ENCODE results near the gene ACAP3. TPM values are rescaled to one million over a fixed set of nuclear protein-coding genes. Genes with fewer than 3 reads are reported as not detected.

The ACAP3 gene
- polyA plus RNA-seq, 2 of the 4 experiments (the other 2 are of a cell fraction): 6.6 to 24.2 TPM

- no peak overlapping the region for H3K4me3 ChIP-seq
- DNase-seq (ENCODE audit: low read depth in 1 of 2, low spot score in 1 of 2): no peak
- no peak overlapping the region for H3K27ac ChIP-seq
- H3K4me2 ChIP-seq: no peak overlapping the region
- POLR2A ChIA-PET: no interaction called here
- FAIRE-seq: no peak
- CTCF ChIA-PET: interaction anchor here (0.6 to 3.5 kb wide), 22 partner anchors 8 to 310 kb away, joined by 3 to 72 read pairs (median 4); partner anchors contain the start of genes PERM1 and SCNN1D
- no peaks in the 10 kb centered on the region for H3K9me3 ChIP-seq
- TF ChIP-seq RARB (CRISPR knock-in tag; IDR thresholded peaks at IDR 0.05) (no peak), RCOR1 (IDR thresholded peaks at IDR 0.05; ENCODE audit: low read depth, low read length) (no peak), PBX3 (IDR thresholded peaks at IDR 0.05) (no peak), ESRRA (IDR thresholded peaks at IDR 0.05; ENCODE audit: borderline replicate concordance, low read length) (no peak), CBX8 (IDR thresholded peaks at IDR 0.05) (no peak), HMGXB4 (CRISPR knock-in tag; IDR thresholded peaks at IDR 0.05; ENCODE audit: borderline replicate concordance) (no peak), SMC3 (IDR thresholded peaks at IDR 0.05) (no peak), TFCP2L1 (CRISPR knock-in tag; IDR thresholded peaks at IDR 0.05) (no peak), HOXB13 (CRISPR knock-in tag; IDR thresholded peaks at IDR 0.05; ENCODE audit: low read depth) (no peak), RFX5 (IDR thresholded peaks at IDR 0.05) (no peak)
- no peaks in the 10 kb centered on the region for H3K4me1 ChIP-seq
- no peak for ATAC-seq
- 96% methylated on average over 5 of the region's 9 CpGs for WGBS (ENCODE audit: missing lambda C conversion rate)
Observed at GRCh38 chr1:1292442-1292779, 15.3 kb downstream of the ACAP3 start.

DNA sequence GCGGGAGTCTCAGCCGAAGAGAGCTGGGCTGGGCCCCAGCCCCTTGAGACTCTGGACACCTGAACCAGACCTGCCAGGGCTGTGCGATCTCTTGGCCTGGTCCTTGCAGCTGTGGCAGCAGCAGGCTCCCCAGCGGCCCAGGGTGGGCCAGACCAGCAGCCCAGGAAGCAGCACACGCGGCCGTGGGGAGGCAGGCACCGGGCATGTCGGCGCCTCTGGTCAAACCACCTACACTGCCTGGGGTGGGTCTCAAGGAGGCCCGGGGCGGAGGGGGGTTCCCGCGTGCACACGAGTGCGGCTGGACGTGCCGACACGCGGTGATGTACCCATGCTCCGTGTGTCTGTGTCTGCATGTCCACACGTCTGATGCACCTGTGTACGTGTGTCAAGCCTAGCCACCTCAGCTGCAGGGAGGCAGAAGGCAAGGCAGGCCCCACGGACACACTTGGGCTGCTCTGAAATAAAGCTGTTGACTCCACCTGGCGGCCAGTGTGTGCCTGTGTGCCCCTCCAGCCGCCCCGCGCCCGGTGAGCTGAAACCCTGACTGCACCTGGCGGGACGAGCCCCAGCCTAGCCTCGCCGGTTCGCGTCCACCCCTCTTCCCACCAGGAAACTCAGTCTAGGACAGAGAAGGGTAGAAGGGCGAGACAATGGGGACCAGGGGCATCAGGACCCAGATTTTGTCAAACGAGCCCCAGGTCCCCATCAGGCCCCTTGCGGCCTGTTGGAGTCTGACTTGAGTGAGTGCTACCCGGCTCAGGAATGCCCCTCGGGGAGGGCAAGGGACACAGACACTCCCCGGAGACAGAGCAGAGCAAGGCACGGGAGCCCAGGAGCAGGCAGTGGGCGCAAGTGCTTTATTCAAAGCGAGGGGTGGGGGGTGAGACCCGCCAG lies 15.9 kb downstream of the ACAP3 start:
- Histone ChIP-seq H3K9me3 (no peaks in the 10 kb centered on the region), H3K4me3 (no peak overlapping the region), H3K4me1 (no peaks in the 10 kb centered on the region), H3K27ac (no peak overlapping the region), H3K4me2 (no peak overlapping the region)
- FAIRE-seq (no peak), DNase-seq (ENCODE audit: low read depth in 1 of 2, low spot score in 1 of 2) (peak in 1 of 2 experiments; percentile 69), ATAC-seq (peak; percentile 62 to 89; a peak in 5 of 6 replicates)
- ChIA-PET POLR2A (no interaction called here), CTCF (interaction anchor here (0.6 to 3.5 kb wide), 29 partner anchors 9 to 309 kb away, joined by 3 to 72 read pairs (median 4); partner anchors contain the start of genes PERM1 and SCNN1D)
- peak; percentile 57 to 58 for TF ChIP-seq RAD21 (conservative IDR thresholded peaks at IDR 0.05 in 1 of 2, IDR thresholded peaks at IDR 0.05 in 1 of 2)
- TF ChIP-seq, protein P1, sequence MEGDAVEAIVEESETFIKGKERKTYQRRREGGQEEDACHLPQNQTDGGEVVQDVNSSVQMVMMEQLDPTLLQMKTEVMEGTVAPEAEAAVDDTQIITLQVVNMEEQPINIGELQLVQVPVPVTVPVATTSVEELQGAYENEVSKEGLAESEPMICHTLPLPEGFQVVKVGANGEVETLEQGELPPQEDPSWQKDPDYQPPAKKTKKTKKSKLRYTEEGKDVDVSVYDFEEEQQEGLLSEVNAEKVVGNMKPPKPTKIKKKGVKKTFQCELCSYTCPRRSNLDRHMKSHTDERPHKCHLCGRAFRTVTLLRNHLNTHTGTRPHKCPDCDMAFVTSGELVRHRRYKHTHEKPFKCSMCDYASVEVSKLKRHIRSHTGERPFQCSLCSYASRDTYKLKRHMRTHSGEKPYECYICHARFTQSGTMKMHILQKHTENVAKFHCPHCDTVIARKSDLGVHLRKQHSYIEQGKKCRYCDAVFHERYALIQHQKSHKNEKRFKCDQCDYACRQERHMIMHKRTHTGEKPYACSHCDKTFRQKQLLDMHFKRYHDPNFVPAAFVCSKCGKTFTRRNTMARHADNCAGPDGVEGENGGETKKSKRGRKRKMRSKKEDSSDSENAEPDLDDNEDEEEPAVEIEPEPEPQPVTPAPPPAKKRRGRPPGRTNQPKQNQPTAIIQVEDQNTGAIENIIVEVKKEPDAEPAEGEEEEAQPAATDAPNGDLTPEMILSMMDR (IDR thresholded peaks at IDR 0.05): peak; percentile 37
- peak; percentile 47 for TF ChIP-seq SMC3 (IDR thresholded peaks at IDR 0.05)
- TF ChIP-seq ESRRA (IDR thresholded peaks at IDR 0.05; ENCODE audit: borderline replicate concordance, low read length): no peak
- 90% methylated on average over 2 of the region's 45 CpGs for WGBS (ENCODE audit: missing lambda C conversion rate)

GRCh38 chr1:1291023-1291528 lies 16.7 kb downstream of the ACAP3 start:
- ChIA-PET CTCF (interaction anchor here (0.6 to 3.5 kb wide), 27 partner anchors 9 to 309 kb away, joined by 3 to 72 read pairs (median 4); partner anchors contain the start of genes PERM1, SCNN1D and UBE2J2), POLR2A (no interaction called here)
- Histone ChIP-seq H3K4me2 (no peak overlapping the region), H3K4me1 (no peaks in the 10 kb centered on the region), H3K9me3 (no peaks in the 10 kb centered on the region), H3K27ac (no peak overlapping the region), H3K4me3 (no peak overlapping the region)
- 68% methylated on average over 7 of the region's 28 CpGs for WGBS (ENCODE audit: missing lambda C conversion rate)
- TF ChIP-seq MAZ (IDR thresholded peaks at IDR 0.05; ENCODE audit: borderline replicate concordance, low read depth, low read length) (no peak), NFE2L2 (conservative IDR thresholded peaks at IDR 0.05; ENCODE audit: low read length) (no peak), RCOR1 (IDR thresholded peaks at IDR 0.05; ENCODE audit: low read depth, low read length) (no peak), ZC3H11A (IDR thresholded peaks at IDR 0.05) (no peak), CBX2 (IDR thresholded peaks at IDR 0.05; ENCODE audit: borderline replicate concordance, low read depth) (no peak), KDM1A (IDR thresholded peaks at IDR 0.05; ENCODE audit: low read depth) (no peak), ATOH8 (CRISPR knock-in tag; IDR thresholded peaks at IDR 0.05; ENCODE audit: low read depth) (no peak), ZSCAN20 (CRISPR knock-in tag; IDR thresholded peaks at IDR 0.05) (no peak), HOXB13 (CRISPR knock-in tag; IDR thresholded peaks at IDR 0.05; ENCODE audit: low read depth) (no peak), RAD21 (conservative IDR thresholded peaks at IDR 0.05 in 1 of 2, IDR thresholded peaks at IDR 0.05 in 1 of 2) (no peak), EP300 (IDR thresholded peaks at IDR 0.05) (no peak), JUNB (IDR thresholded peaks at IDR 0.05) (no peak), SMC3 (IDR thresholded peaks at IDR 0.05) (no peak), ELK1 (IDR thresholded peaks at IDR 0.05; ENCODE audit: low read depth, low read length) (no peak), CBX8 (IDR thresholded peaks at IDR 0.05) (no peak), GATA3 (IDR thresholded peaks at IDR 0.05; ENCODE audit: borderline replicate concordance) (no peak), CHD4 (IDR thresholded peaks at IDR 0.05; ENCODE audit: borderline replicate concordance) (no peak)
- no peak for DNase-seq (ENCODE audit: low read depth in 1 of 2, low spot score in 1 of 2)
- FAIRE-seq: no peak
- ATAC-seq: peak in 1 of 2 experiments; percentile 23; a peak in 3 of 6 replicates
